ENCODE results near the gene C2orf69. TPM values are rescaled to one million over a fixed set of nuclear protein-coding genes. Genes with fewer than 3 reads are reported as not detected.
A peak's percentile ranks its signal among the peaks of the same experiment; 100 is the strongest.

C2orf69 gene
- total RNA-seq, 1 donor from 2014 or later = 11.3 TPM

GRCh38 chr2:199946196-199946595 lies 35.1 kb downstream of the C2orf69 start:
- no peaks in the 10 kb centered on the region for H3K27me3 ChIP-seq
- no peak overlapping the region for H3K4me3 ChIP-seq
- no peak overlapping the region for H3K27ac ChIP-seq
- H3K4me1 ChIP-seq = no peaks in the 10 kb centered on the region
- no peaks in the 10 kb centered on the region for H3K9me3 ChIP-seq
- ATAC-seq (no peak), DNase-seq (no peak)
- intact Hi-C loops (cut with DNase I) = no loop called here
- TF ChIP-seq, protein P1, sequence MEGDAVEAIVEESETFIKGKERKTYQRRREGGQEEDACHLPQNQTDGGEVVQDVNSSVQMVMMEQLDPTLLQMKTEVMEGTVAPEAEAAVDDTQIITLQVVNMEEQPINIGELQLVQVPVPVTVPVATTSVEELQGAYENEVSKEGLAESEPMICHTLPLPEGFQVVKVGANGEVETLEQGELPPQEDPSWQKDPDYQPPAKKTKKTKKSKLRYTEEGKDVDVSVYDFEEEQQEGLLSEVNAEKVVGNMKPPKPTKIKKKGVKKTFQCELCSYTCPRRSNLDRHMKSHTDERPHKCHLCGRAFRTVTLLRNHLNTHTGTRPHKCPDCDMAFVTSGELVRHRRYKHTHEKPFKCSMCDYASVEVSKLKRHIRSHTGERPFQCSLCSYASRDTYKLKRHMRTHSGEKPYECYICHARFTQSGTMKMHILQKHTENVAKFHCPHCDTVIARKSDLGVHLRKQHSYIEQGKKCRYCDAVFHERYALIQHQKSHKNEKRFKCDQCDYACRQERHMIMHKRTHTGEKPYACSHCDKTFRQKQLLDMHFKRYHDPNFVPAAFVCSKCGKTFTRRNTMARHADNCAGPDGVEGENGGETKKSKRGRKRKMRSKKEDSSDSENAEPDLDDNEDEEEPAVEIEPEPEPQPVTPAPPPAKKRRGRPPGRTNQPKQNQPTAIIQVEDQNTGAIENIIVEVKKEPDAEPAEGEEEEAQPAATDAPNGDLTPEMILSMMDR (IDR thresholded peaks at IDR 0.05) = no peak
- H3K36me3 ChIP-seq = peaks cover 81% of the 10 kb centered on the region

DNA sequence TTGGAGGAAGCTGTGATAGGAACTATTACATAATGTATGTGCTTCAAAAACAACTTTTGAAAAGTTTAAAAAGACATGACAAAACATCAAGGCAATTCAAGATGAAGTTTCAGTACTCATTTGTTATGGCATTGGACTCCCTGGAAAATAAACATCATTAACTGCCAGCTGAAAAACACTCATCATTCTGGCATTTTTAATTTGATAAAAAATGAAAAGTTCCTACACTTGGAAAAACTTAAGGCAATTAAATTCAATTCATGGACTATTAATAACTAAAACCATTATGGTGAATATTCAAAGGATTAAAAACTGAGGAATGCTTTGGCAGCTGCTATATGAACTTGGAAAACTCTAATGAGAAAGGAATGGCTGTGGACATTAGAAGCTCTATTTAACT lies 35.7 kb downstream of the C2orf69 start:
- TF ChIP-seq, protein P1 (IDR thresholded peaks at IDR 0.05) = no peak
- intact Hi-C loops (cut with DNase I) = no loop called here
- Histone ChIP-seq H3K27ac (no peak overlapping the region), H3K27me3 (no peaks in the 10 kb centered on the region), H3K36me3 (peaks cover 77% of the 10 kb centered on the region), H3K9me3 (no peaks in the 10 kb centered on the region), H3K4me1 (no peaks in the 10 kb centered on the region), H3K4me3 (no peak overlapping the region)
- DNase-seq (no peak), ATAC-seq (no peak)

GRCh38 chr2:199950396-199950795 lies 39.3 kb downstream of the C2orf69 start:
- no peak for DNase-seq
- Histone ChIP-seq H3K9me3 (no peaks in the 10 kb centered on the region), H3K4me1 (peaks cover 14% of the 10 kb centered on the region), H3K4me3 (no peak overlapping the region), H3K36me3 (peaks cover 48% of the 10 kb centered on the region), H3K27ac (no peak overlapping the region), H3K27me3 (no peaks in the 10 kb centered on the region)
- intact Hi-C loops (cut with DNase I) = no loop called here
- ATAC-seq = no peak
- TF ChIP-seq, protein P1 (IDR thresholded peaks at IDR 0.05) = no peak

DNA sequence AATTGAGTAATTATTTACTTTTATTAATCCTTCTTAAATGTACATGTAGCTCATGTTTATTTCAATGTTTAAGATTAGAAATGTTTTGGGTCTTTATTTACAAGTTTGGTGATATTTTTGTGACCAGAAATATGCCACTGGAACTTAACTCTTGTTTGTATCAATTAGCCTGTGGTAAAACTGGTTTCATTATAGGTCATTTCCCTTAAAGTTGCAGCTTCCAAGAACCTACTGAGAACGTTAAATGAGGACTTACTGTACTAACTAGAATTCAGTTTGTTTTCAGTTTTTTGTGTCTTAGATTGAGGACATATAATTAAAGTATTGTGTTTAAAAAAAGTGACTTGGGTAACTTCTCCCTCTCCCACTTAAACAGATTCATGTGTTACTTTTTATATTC lies 39.9 kb downstream of the C2orf69 start:
- H3K9me3 ChIP-seq = no peaks in the 10 kb centered on the region
- no peak overlapping the region for H3K27ac ChIP-seq
- TF ChIP-seq, protein P1 (IDR thresholded peaks at IDR 0.05) = no peak
- DNase-seq (no peak), ATAC-seq (no peak)
- no peaks in the 10 kb centered on the region for H3K27me3 ChIP-seq
- intact Hi-C loops (cut with DNase I) = no loop called here
- peaks cover 43% of the 10 kb centered on the region for H3K36me3 ChIP-seq
- H3K4me1 ChIP-seq = peaks cover 14% of the 10 kb centered on the region
- no peak overlapping the region for H3K4me3 ChIP-seq

- peaks cover 32% of the 10 kb centered on the region for H3K4me1 ChIP-seq
- H3K36me3 ChIP-seq = peaks cover 24% of the 10 kb centered on the region
- ATAC-seq = peak; percentile 61
- H3K27ac ChIP-seq = peak overlapping the region; percentile 98
- intact Hi-C loops (cut with DNase I) = no loop called here
- peak overlapping the region; percentile 87 for H3K4me3 ChIP-seq
- TF ChIP-seq, protein P1 (IDR thresholded peaks at IDR 0.05) = no peak
- DNase-seq = no peak
- no peaks in the 10 kb centered on the region for H3K27me3 ChIP-seq
- H3K9me3 ChIP-seq = no peaks in the 10 kb centered on the region
Measured at GRCh38 chr2:199955007-199955338, 43.9 kb downstream of the C2orf69 start.

All from upper lobe of right lung (tissue), 1 donor.